Measurements from ENCODE around the gene WDR3.

The WDR3 gene

DNA sequence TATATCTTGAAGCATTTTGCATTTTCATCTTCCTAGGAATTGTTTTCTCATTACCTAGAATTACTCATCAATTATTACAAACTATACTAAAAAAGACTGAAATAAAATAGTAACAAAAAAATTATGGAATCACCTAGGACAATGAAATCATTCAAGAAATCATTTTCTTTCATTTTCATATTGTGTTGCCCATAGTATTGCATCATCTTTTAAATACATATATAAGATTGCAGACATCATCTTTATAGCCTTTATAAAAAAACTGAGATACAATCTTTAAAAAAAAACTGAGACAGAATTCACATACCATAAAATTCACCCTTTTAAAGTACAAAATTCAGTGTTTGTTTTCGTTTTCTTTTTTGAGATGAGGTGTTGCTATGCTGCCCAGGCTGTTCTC lies 29.7 kb upstream of the WDR3 start:
- no peak overlapping the region for H3K9ac ChIP-seq (ENCODE audit: low read depth, low read length, poor library complexity)
- H3K27me3 ChIP-seq (ENCODE audit: control insufficient read depth in 3 of 3, insufficient read depth in 3 of 3, low read depth in 1 of 3, low read length in 3 of 3): no peaks in the 10 kb centered on the region
- H2AFZ ChIP-seq (ENCODE audit: low read length): no peak overlapping the region
- no peaks in the 10 kb centered on the region for H3K79me1 ChIP-seq (ENCODE audit: low read depth, low read length)
- H2BK5ac ChIP-seq (ENCODE audit: low read length): no peak overlapping the region
- no peak overlapping the region for H2BK15ac ChIP-seq (ENCODE audit: low read length)
- no peak overlapping the region for H3K27ac ChIP-seq (replicated peaks; ENCODE audit: low read length)
- DNase-seq (ENCODE audit: low spot score): no peak
- no peak overlapping the region for H3K23ac ChIP-seq (ENCODE audit: low read depth, low read length, poor library complexity)
- H3K4me2 ChIP-seq (ENCODE audit: insufficient read depth, low read length, poor library complexity, severe bottlenecking): no peak overlapping the region
- no peak overlapping the region for H3K18ac ChIP-seq (ENCODE audit: low read length)
- no peak overlapping the region for H2BK12ac ChIP-seq (ENCODE audit: low read length)
- H3K4ac ChIP-seq (ENCODE audit: low read length): no peak overlapping the region
- no peak overlapping the region for H2AK5ac ChIP-seq (ENCODE audit: low read depth, low read length)
- H3K4me1 ChIP-seq (ENCODE audit: control insufficient read depth in 2 of 2, insufficient read depth in 1 of 2, low read depth in 1 of 2, low read length in 2 of 2): no peaks in the 10 kb centered on the region
- no peak overlapping the region for H4K8ac ChIP-seq (ENCODE audit: low read depth, low read length)
- peaks cover 12 to 94% of the 10 kb centered on the region in 2 donors for H3K36me3 ChIP-seq (replicated peaks in 1 of 2; ENCODE audit: control insufficient read depth in 2 of 2, insufficient read depth in 2 of 2, low read length in 2 of 2)
- no peak overlapping the region for H4K91ac ChIP-seq (ENCODE audit: low read depth, low read length, poor library complexity)
- H3K4me3 ChIP-seq (ENCODE audit: low read length in 2 of 2): no peak overlapping the region
- no peak overlapping the region for H3K14ac ChIP-seq (ENCODE audit: low read length)
- H2BK120ac ChIP-seq (ENCODE audit: low read depth, low read length): no peak overlapping the region
- no CpG with 5 or more reads among the region's 1 CpG for WGBS, 2 donors (ENCODE audit: extremely low coverage in 2 of 2, insufficient read length in 2 of 2, insufficient replicate concordance in 1 of 2)
- H3K9me3 ChIP-seq (replicated peaks in 1 of 2; ENCODE audit: control insufficient read depth in 2 of 2, insufficient read depth in 1 of 2, low read depth in 1 of 2, low read length in 2 of 2): no peaks in the 10 kb centered on the region

DNA sequence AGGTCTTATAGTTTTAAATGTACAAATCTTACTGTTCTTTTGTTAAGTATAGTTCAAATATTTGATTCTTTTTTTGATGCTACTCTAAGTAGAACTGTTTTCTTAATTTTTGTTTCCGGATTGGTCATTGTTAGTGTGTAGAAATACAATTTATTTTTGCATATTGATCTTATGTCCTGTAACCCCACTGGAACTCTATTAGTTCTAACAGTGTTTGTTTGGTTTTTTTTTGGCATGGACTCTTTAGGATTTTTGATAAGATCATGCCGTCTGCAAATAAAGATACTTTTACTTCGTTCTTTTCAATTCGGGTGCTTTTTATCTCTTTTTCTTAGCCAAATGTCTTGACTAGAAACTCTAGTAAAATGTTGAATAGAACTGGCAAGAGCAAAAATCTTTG lies 26.6 kb upstream of the WDR3 start:
- Histone ChIP-seq H2BK12ac (ENCODE audit: low read length) (no peak overlapping the region), H3K9ac (ENCODE audit: low read depth, low read length, poor library complexity) (no peak overlapping the region), H3K36me3 (replicated peaks in 1 of 2; ENCODE audit: control insufficient read depth in 2 of 2, insufficient read depth in 2 of 2, low read length in 2 of 2) (peaks cover 10 to 94% of the 10 kb centered on the region in 2 donors), H3K14ac (ENCODE audit: low read length) (no peak overlapping the region), H2BK5ac (ENCODE audit: low read length) (no peak overlapping the region), H3K27me3 (ENCODE audit: control insufficient read depth in 3 of 3, insufficient read depth in 3 of 3, low read depth in 1 of 3, low read length in 3 of 3) (no peaks in the 10 kb centered on the region), H4K91ac (ENCODE audit: low read depth, low read length, poor library complexity) (no peak overlapping the region), H3K27ac (replicated peaks; ENCODE audit: low read length) (no peak overlapping the region), H3K4me1 (ENCODE audit: control insufficient read depth in 2 of 2, insufficient read depth in 1 of 2, low read depth in 1 of 2, low read length in 2 of 2) (no peaks in the 10 kb centered on the region), H2AK5ac (ENCODE audit: low read depth, low read length) (no peak overlapping the region), H4K8ac (ENCODE audit: low read depth, low read length) (no peak overlapping the region), H2AFZ (ENCODE audit: low read length) (no peak overlapping the region), H3K4ac (ENCODE audit: low read length) (no peak overlapping the region), H2BK15ac (ENCODE audit: low read length) (no peak overlapping the region), H3K9me3 (replicated peaks in 1 of 2; ENCODE audit: control insufficient read depth in 2 of 2, insufficient read depth in 1 of 2, low read depth in 1 of 2, low read length in 2 of 2) (no peaks in the 10 kb centered on the region), H2BK120ac (ENCODE audit: low read depth, low read length) (no peak overlapping the region), H3K23ac (ENCODE audit: low read depth, low read length, poor library complexity) (no peak overlapping the region), H3K4me3 (ENCODE audit: low read length in 2 of 2) (no peak overlapping the region), H3K79me1 (ENCODE audit: low read depth, low read length) (no peaks in the 10 kb centered on the region), H3K18ac (ENCODE audit: low read length) (no peak overlapping the region), H3K4me2 (ENCODE audit: insufficient read depth, low read length, poor library complexity, severe bottlenecking) (no peak overlapping the region)
- no peak for DNase-seq (ENCODE audit: low spot score)
- no CpG with 5 or more reads among the region's 4 CpGs for WGBS, 2 donors (ENCODE audit: extremely low coverage in 2 of 2, insufficient read length in 2 of 2, insufficient replicate concordance in 1 of 2)

DNA sequence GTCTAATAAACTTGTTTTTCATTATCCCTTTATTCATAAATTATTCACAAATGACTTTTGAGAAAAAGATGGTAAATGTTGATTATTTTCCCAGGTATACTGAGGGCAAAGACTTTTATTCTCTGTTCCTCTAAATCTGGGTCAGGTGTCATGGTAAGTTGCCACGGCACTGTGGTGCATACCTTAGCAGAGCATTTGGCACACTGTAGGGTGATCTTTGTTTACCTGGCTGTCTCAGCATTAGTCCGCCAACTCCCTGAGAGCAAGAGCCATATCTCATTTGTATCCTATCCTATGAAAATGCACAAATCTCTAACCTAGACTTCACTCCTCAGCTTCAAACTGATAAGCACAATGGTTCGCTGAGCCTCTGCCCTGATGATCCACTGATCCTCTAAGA lies 25.1 kb upstream of the WDR3 start:
- no peak overlapping the region for H2AFZ ChIP-seq (ENCODE audit: low read length)
- no peak overlapping the region for H3K18ac ChIP-seq (ENCODE audit: low read length)
- H2AK5ac ChIP-seq (ENCODE audit: low read depth, low read length): no peak overlapping the region
- no peak overlapping the region for H3K14ac ChIP-seq (ENCODE audit: low read length)
- H2BK15ac ChIP-seq (ENCODE audit: low read length): no peak overlapping the region
- H3K23ac ChIP-seq (ENCODE audit: low read depth, low read length, poor library complexity): no peak overlapping the region
- H3K9ac ChIP-seq (ENCODE audit: low read depth, low read length, poor library complexity): no peak overlapping the region
- no peaks in the 10 kb centered on the region for H3K4me1 ChIP-seq (ENCODE audit: control insufficient read depth in 2 of 2, insufficient read depth in 1 of 2, low read depth in 1 of 2, low read length in 2 of 2)
- no peaks in the 10 kb centered on the region for H3K27me3 ChIP-seq (ENCODE audit: control insufficient read depth in 3 of 3, insufficient read depth in 3 of 3, low read depth in 1 of 3, low read length in 3 of 3)
- WGBS, 2 donors (ENCODE audit: extremely low coverage in 2 of 2, insufficient read length in 2 of 2, insufficient replicate concordance in 1 of 2): no CpG with 5 or more reads among the region's 3 CpGs
- peaks cover 8 to 92% of the 10 kb centered on the region in 2 donors for H3K36me3 ChIP-seq (replicated peaks in 1 of 2; ENCODE audit: control insufficient read depth in 2 of 2, insufficient read depth in 2 of 2, low read length in 2 of 2)
- H3K79me1 ChIP-seq (ENCODE audit: low read depth, low read length): no peaks in the 10 kb centered on the region
- no peak overlapping the region for H3K4me2 ChIP-seq (ENCODE audit: insufficient read depth, low read length, poor library complexity, severe bottlenecking)
- H4K8ac ChIP-seq (ENCODE audit: low read depth, low read length): no peak overlapping the region
- H2BK5ac ChIP-seq (ENCODE audit: low read length): no peak overlapping the region
- no peak overlapping the region for H3K4ac ChIP-seq (ENCODE audit: low read length)
- H4K91ac ChIP-seq (ENCODE audit: low read depth, low read length, poor library complexity): no peak overlapping the region
- no peak overlapping the region for H3K4me3 ChIP-seq (ENCODE audit: low read length in 2 of 2)
- H3K9me3 ChIP-seq (replicated peaks in 1 of 2; ENCODE audit: control insufficient read depth in 2 of 2, insufficient read depth in 1 of 2, low read depth in 1 of 2, low read length in 2 of 2): no peaks in the 10 kb centered on the region
- no peak for DNase-seq (ENCODE audit: low spot score)
- H2BK12ac ChIP-seq (ENCODE audit: low read length): no peak overlapping the region
- H2BK120ac ChIP-seq (ENCODE audit: low read depth, low read length): no peak overlapping the region
- H3K27ac ChIP-seq (replicated peaks; ENCODE audit: low read length): no peak overlapping the region

DNA sequence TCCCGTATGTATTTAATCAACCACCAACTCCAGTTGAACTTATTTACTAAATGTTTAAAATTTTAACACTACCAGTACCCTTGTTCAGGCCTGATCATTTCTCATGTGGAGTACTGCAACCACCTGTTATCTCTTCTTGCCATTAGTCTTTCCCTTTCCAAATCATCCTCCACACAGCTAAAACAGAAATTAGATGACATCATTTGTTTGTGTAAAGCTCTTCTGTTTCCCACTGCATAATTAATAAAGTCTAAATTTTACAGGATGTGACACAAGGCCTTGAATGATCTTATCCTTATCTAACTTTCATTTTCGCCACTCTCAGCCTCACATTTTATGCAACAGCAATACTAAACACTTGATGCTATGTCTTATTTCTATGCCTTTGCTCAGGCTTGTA lies 24.5 kb upstream of the WDR3 start:
- no peak for DNase-seq (ENCODE audit: low spot score)
- no peak overlapping the region for H4K8ac ChIP-seq (ENCODE audit: low read depth, low read length)
- peaks cover 8 to 92% of the 10 kb centered on the region in 2 donors for H3K36me3 ChIP-seq (replicated peaks in 1 of 2; ENCODE audit: control insufficient read depth in 2 of 2, insufficient read depth in 2 of 2, low read length in 2 of 2)

More for the DNA sequence above, 24.5 kb upstream of the WDR3 start:
- no peak overlapping the region for H2AFZ ChIP-seq (ENCODE audit: low read length)
- no peak overlapping the region for H2BK12ac ChIP-seq (ENCODE audit: low read length)
- H3K27me3 ChIP-seq (ENCODE audit: control insufficient read depth in 3 of 3, insufficient read depth in 3 of 3, low read depth in 1 of 3, low read length in 3 of 3): no peaks in the 10 kb centered on the region
- H3K27ac ChIP-seq (replicated peaks; ENCODE audit: low read length): no peak overlapping the region
- H3K9ac ChIP-seq (ENCODE audit: low read depth, low read length, poor library complexity): no peak overlapping the region
- no peak overlapping the region for H3K18ac ChIP-seq (ENCODE audit: low read length)
- no peak overlapping the region for H2BK5ac ChIP-seq (ENCODE audit: low read length)
- no peak overlapping the region for H2BK120ac ChIP-seq (ENCODE audit: low read depth, low read length)
- no peaks in the 10 kb centered on the region for H3K79me1 ChIP-seq (ENCODE audit: low read depth, low read length)
- no peak overlapping the region for H3K14ac ChIP-seq (ENCODE audit: low read length)
- no peak overlapping the region for H3K4me3 ChIP-seq (ENCODE audit: low read length in 2 of 2)
- no peak overlapping the region for H2AK5ac ChIP-seq (ENCODE audit: low read depth, low read length)
- no peak overlapping the region for H3K23ac ChIP-seq (ENCODE audit: low read depth, low read length, poor library complexity)
- no peak overlapping the region for H3K4me2 ChIP-seq (ENCODE audit: insufficient read depth, low read length, poor library complexity, severe bottlenecking)
- H3K9me3 ChIP-seq (replicated peaks in 1 of 2; ENCODE audit: control insufficient read depth in 2 of 2, insufficient read depth in 1 of 2, low read depth in 1 of 2, low read length in 2 of 2): no peaks in the 10 kb centered on the region
- H3K4ac ChIP-seq (ENCODE audit: low read length): no peak overlapping the region
- no CpG with 5 or more reads among the region's 2 CpGs for WGBS, 2 donors (ENCODE audit: extremely low coverage in 2 of 2, insufficient read length in 2 of 2, insufficient replicate concordance in 1 of 2)
- no peak overlapping the region for H4K91ac ChIP-seq (ENCODE audit: low read depth, low read length, poor library complexity)
- H3K4me1 ChIP-seq (ENCODE audit: control insufficient read depth in 2 of 2, insufficient read depth in 1 of 2, low read depth in 1 of 2, low read length in 2 of 2): no peaks in the 10 kb centered on the region
- H2BK15ac ChIP-seq (ENCODE audit: low read length): no peak overlapping the region
